SK-N-SH treated with all-trans-retinoic acid at 6 μM for 48 hours (cell line): Measurements from ENCODE around the gene CEP89.
"Not testable (repeated sequence)": the region's sequence is repeated elsewhere in the genome, so short reads cannot be mapped to it uniquely, and the experiment has no call there.

Experiments used
- ATAC-seq: fragments of 200-7000 bp; cut with Tn5 transposase; 3 replicates; pipeline ENCODE4 v1.9.1; 2020; ENCODE audit warnings: mild to moderate bottlenecking, moderate library complexity
- ARNTL ChIP-seq: fragments of 450-650 bp; formaldehyde crosslinking; IDR thresholded peaks from 2 replicates; pipeline ENCODE4 v1.5.0; 2020; ENCODE audit warnings: low read depth, mild to moderate bottlenecking, moderate library complexity, borderline replicate concordance
- BACH2 ChIP-seq: fragments of 250-450 bp; sonication (Bioruptor Pico); IDR thresholded peaks from 2 replicates; pipeline ENCODE4 v1.9.0; 2021; ENCODE audit warnings: mild to moderate bottlenecking, borderline replicate concordance
- CSDC2 ChIP-seq: fragments of 250-450 bp; sonication (Bioruptor Pico); IDR thresholded peaks from 2 replicates; pipeline ENCODE4 v1.5.0; 2020; ENCODE audit warnings: mild to moderate bottlenecking, moderate library complexity
- CSRNP3 ChIP-seq: fragments of 250-450 bp; sonication (Bioruptor Pico); IDR thresholded peaks from 2 replicates; pipeline ENCODE4 v1.5.1; 2021; ENCODE audit warnings: mild to moderate bottlenecking, moderate library complexity
- ESRRG ChIP-seq: fragments of 250-450 bp; sonication (Bioruptor Pico); IDR thresholded peaks from 2 replicates; pipeline ENCODE4 v1.6.1; 2021; ENCODE audit warnings: mild to moderate bottlenecking
- GLIS3 ChIP-seq: fragments of 250-450 bp; sonication (Bioruptor Pico); IDR thresholded peaks from 2 replicates; pipeline ENCODE4 v1.5.0; 2020; ENCODE audit warnings: mild to moderate bottlenecking, moderate library complexity
- ISL1 ChIP-seq: fragments of 250-450 bp; sonication (Bioruptor Pico); IDR thresholded peaks from 2 replicates; pipeline ENCODE4 v2.1.2; 2022; ENCODE audit warnings: mild to moderate bottlenecking, moderate library complexity
- OSR1 ChIP-seq: fragments of 250-450 bp; sonication (Bioruptor Pico); IDR thresholded peaks from 2 replicates; pipeline ENCODE4 v1.8.0; 2022; ENCODE audit warnings: moderate library complexity, mild to moderate bottlenecking, inconsistent platforms
- PATZ1 ChIP-seq: fragments of 250-450 bp; sonication (Bioruptor Pico); IDR thresholded peaks from 2 replicates; pipeline ENCODE4 v1.8.0; 2020; ENCODE audit warnings: mild to moderate bottlenecking, moderate library complexity, borderline replicate concordance
- POU6F1 ChIP-seq: fragments of 250-450 bp; sonication (Bioruptor Pico); IDR thresholded peaks from 2 replicates; pipeline ENCODE4 v1.8.0; 2021; ENCODE audit warnings: low read depth, mild to moderate bottlenecking, moderate library complexity, borderline replicate concordance
- PPARA ChIP-seq: fragments of 250-450 bp; sonication (Bioruptor Pico); IDR thresholded peaks from 2 replicates; pipeline ENCODE4 v1.5.0; 2020; ENCODE audit warnings: mild to moderate bottlenecking, borderline replicate concordance
- RARB ChIP-seq: fragments of 250-450 bp; sonication (Bioruptor Pico); IDR thresholded peaks from 2 replicates; pipeline ENCODE4 v1.8.0; 2021; ENCODE audit warnings: mild to moderate bottlenecking, moderate library complexity
- TCF4 ChIP-seq: fragments of 250-450 bp; sonication (Bioruptor Pico); IDR thresholded peaks from 2 replicates; pipeline ENCODE4 v1.8.0; 2021; ENCODE audit warnings: mild to moderate bottlenecking, moderate library complexity, borderline replicate concordance
- TOX ChIP-seq: fragments of 250-450 bp; sonication (Bioruptor Pico); IDR thresholded peaks from 2 replicates; pipeline ENCODE4 v1.8.0; 2021; ENCODE audit warnings: mild to moderate bottlenecking, moderate library complexity, borderline replicate concordance
- ZC3H10 ChIP-seq: fragments of 250-450 bp; sonication (Bioruptor Pico); IDR thresholded peaks from 2 replicates; pipeline ENCODE4 v1.5.1; 2021; ENCODE audit warnings: mild to moderate bottlenecking, moderate library complexity
- ZFP3 ChIP-seq: fragments of 250-450 bp; sonication (Bioruptor Pico); IDR thresholded peaks from 2 replicates; pipeline ENCODE4 v1.5.0; 2020; ENCODE audit warnings: mild to moderate bottlenecking, moderate library complexity
- ZFP30 ChIP-seq: fragments of 450-650 bp; formaldehyde crosslinking; IDR thresholded peaks from 2 replicates; pipeline ENCODE4 v1.5.0; 2022; ENCODE audit warnings: mild to moderate bottlenecking, moderate library complexity
- ZNF565 ChIP-seq: fragments of 450-650 bp; formaldehyde crosslinking; conservative IDR thresholded peaks from 2 replicates; pipeline ENCODE4 v1.5.0; 2020; ENCODE audit warnings: low read depth, mild to moderate bottlenecking, moderate library complexity
- ZNF70 ChIP-seq: fragments of 450-650 bp; formaldehyde crosslinking; IDR thresholded peaks from 2 replicates; pipeline ENCODE4 v1.5.0; 2020; ENCODE audit warnings: mild to moderate bottlenecking, moderate library complexity
- ZNF8 ChIP-seq: fragments of 450-650 bp; formaldehyde crosslinking; IDR thresholded peaks from 2 replicates; pipeline ENCODE4 v1.5.0; 2020; ENCODE audit warnings: mild to moderate bottlenecking, moderate library complexity

CEP89 gene

GRCh38 chr19:32852216-32852615, 119.5 kb downstream of the CEP89 start:
- no peak for ATAC-seq
- TF ChIP-seq TOX (CRISPR knock-in tag), result no peak
- TF ChIP-seq OSR1 (CRISPR knock-in tag), result no peak
- TF ChIP-seq CSRNP3 (CRISPR knock-in tag), result no peak
- TF ChIP-seq PPARA, result no peak
- TF ChIP-seq PATZ1 (CRISPR knock-in tag), result no peak
- no peak for TF ChIP-seq ZNF70 (CRISPR knock-in tag)
- TF ChIP-seq BACH2 (CRISPR knock-in tag), result no peak
- TF ChIP-seq ZNF8 (CRISPR knock-in tag), result no peak
- no peak for TF ChIP-seq CSDC2 (CRISPR knock-in tag)
- no peak for TF ChIP-seq ZFP3 (CRISPR knock-in tag)
- TF ChIP-seq ARNTL (CRISPR knock-in tag), result no peak
- no peak for TF ChIP-seq POU6F1
- no peak for TF ChIP-seq ZC3H10
- no peak for TF ChIP-seq ISL1 (CRISPR knock-in tag)
- no peak for TF ChIP-seq ZNF565 (CRISPR knock-in tag)
- TF ChIP-seq GLIS3 (CRISPR knock-in tag), result no peak

GRCh38 chr19:32848035-32848434, 123.7 kb downstream of the CEP89 start:
- not testable (repeated sequence) for ATAC-seq

GRCh38 chr19:32843716-32844245, 128.0 kb downstream of the CEP89 start:
- TF ChIP-seq ZFP3 (CRISPR knock-in tag) (no peak), ZNF70 (CRISPR knock-in tag) (no peak)
- no peak for ATAC-seq

- no peak for ATAC-seq
- TF ChIP-seq TCF4 (CRISPR knock-in tag), result no peak
- TF ChIP-seq ISL1 (CRISPR knock-in tag), result no peak
- TF ChIP-seq CSRNP3 (CRISPR knock-in tag), result no peak
- TF ChIP-seq BACH2 (CRISPR knock-in tag), result no peak
- TF ChIP-seq OSR1 (CRISPR knock-in tag), result no peak
- TF ChIP-seq RARB (CRISPR knock-in tag), result no peak
- TF ChIP-seq ZNF70 (CRISPR knock-in tag), result no peak
- no peak for TF ChIP-seq ARNTL (CRISPR knock-in tag)
- TF ChIP-seq PPARA, result no peak
These were observed 129.7 kb downstream of the CEP89 start for GRCh38 chr19:32842061-32842460.

GRCh38 chr19:32837531-32837930, 134.2 kb downstream of the CEP89 start:
- ATAC-seq, result no peak
- TF ChIP-seq CSDC2 (CRISPR knock-in tag), result no peak
- TF ChIP-seq ZFP30 (CRISPR knock-in tag), result no peak
- TF ChIP-seq ESRRG (CRISPR knock-in tag), result no peak
- no peak for TF ChIP-seq TOX (CRISPR knock-in tag)
- TF ChIP-seq TCF4 (CRISPR knock-in tag), result no peak
- TF ChIP-seq RARB (CRISPR knock-in tag), result no peak
- no peak for TF ChIP-seq CSRNP3 (CRISPR knock-in tag)
- TF ChIP-seq ZNF8 (CRISPR knock-in tag), result no peak

- ATAC-seq, result not testable (repeated sequence)
These were observed 138.4 kb downstream of the CEP89 start for GRCh38 chr19:32833388-32833787.

GRCh38 chr19:32832825-32833224, 138.9 kb downstream of the CEP89 start:
- ATAC-seq, result not testable (repeated sequence)

GRCh38 chr19:32832094-32832493, 139.7 kb downstream of the CEP89 start:
- not testable (repeated sequence) for ATAC-seq
